Measurements from ENCODE around the gene STARD13. TPM values are rescaled to one million over a fixed set of nuclear protein-coding genes. Genes with fewer than 3 reads are reported as not detected.

The STARD13 gene
- total and polyA plus RNA-seq, 8 donors = 21.9 to 43.6 (median 24.6) TPM

DNA sequence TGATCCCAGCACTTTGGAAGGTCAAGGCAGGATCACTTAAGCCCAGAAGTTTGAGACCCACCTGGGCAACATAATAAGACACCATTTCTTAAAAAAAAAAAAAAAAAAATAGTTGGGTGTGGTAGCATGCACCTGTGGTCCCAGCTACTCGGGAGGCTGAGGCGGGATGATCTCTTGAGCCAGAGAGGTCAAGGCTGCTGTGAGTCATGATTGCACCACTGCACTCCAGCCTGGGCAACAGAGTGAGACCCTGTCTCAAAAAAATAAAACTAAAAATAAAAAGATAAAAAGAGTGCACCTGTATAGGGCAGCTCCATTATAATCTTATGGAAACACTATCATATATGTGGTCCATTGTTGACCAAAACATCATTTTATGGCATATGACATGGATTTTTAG is 25.5 kb upstream of the STARD13 start:
- Histone ChIP-seq H3K4me3 (no peak overlapping the region), H3K4me1 (peaks cover 0 to 5% of the 10 kb centered on the region in 2 donors), H3K27me3 (no peaks in the 10 kb centered on the region), H3K36me3 (no peaks in the 10 kb centered on the region), H3K9me3 (no peaks in the 10 kb centered on the region), H3K27ac (no peak overlapping the region)
- TF ChIP-seq, protein P1, sequence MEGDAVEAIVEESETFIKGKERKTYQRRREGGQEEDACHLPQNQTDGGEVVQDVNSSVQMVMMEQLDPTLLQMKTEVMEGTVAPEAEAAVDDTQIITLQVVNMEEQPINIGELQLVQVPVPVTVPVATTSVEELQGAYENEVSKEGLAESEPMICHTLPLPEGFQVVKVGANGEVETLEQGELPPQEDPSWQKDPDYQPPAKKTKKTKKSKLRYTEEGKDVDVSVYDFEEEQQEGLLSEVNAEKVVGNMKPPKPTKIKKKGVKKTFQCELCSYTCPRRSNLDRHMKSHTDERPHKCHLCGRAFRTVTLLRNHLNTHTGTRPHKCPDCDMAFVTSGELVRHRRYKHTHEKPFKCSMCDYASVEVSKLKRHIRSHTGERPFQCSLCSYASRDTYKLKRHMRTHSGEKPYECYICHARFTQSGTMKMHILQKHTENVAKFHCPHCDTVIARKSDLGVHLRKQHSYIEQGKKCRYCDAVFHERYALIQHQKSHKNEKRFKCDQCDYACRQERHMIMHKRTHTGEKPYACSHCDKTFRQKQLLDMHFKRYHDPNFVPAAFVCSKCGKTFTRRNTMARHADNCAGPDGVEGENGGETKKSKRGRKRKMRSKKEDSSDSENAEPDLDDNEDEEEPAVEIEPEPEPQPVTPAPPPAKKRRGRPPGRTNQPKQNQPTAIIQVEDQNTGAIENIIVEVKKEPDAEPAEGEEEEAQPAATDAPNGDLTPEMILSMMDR (IDR thresholded peaks at IDR 0.05) = no peak
- intact Hi-C loops (cut with DNase I) = no loop called here
- no peak for ATAC-seq
- no peak for DNase-seq

DNA sequence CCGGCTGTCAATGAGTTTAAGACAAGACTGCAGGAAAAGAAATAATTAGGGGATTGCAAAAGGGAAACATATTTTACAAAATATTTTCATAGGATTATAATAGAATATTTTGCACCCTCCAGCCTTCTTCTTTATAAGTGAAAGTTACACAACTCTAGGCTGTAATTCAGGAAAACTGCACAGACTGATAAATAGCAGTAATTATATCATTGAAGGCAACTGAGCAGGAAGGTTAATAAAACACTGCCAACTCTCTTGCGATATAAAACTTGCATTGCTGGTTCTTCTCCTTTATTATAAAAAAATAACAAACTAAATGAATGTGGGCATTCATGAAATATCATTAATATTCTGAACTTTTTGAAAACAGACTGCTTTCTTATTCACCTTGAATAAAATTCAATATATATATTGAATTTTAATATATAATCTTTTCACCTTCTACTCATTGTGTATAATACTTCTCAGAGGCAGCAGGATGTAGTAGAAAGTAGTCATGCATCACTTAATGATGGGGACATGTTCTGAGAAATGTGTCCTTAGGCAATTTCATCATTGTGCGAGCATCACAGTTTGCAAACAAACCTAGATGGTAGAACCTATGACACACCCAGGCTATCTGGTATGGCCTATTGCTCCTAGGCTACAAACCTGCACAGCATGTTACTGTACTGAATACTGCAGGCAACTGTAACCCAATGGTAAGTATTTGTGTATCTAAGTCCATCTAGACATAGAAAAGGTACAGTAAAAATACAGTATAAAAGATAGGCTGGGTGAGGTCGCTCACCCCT is 24.9 kb upstream of the STARD13 start:
- no peak for ATAC-seq
- H3K4me3 ChIP-seq = no peak overlapping the region

DNA sequence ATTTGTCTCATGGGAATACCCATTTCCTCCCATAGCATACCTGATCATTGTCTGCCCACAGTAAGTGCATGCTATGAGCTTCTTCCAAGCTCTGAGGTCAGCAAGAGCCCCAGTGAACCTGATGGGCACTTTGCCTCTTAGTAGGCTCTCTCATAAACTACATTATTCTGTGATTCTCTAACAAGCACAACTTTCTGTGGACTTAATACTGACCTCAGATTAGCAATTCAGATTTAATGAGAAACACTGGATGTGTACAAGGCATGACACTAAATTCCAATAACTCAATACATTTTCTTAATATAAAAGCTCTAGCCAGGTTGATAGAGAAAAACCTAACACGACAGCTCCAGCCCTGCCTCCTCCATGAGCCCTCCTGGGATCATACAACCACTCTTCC is 23.3 kb upstream of the STARD13 start:
- no peak for ATAC-seq
- H3K9me3 ChIP-seq = no peaks in the 10 kb centered on the region
- TF ChIP-seq, protein P1 (IDR thresholded peaks at IDR 0.05) = no peak
- no peak for DNase-seq
- no peaks in the 10 kb centered on the region for H3K27me3 ChIP-seq
- intact Hi-C loops (cut with DNase I) = no loop called here
- H3K27ac ChIP-seq = no peak overlapping the region
- H3K36me3 ChIP-seq = no peaks in the 10 kb centered on the region
- H3K4me1 ChIP-seq = peaks cover 0 to 5% of the 10 kb centered on the region in 2 donors
- H3K4me3 ChIP-seq = no peak overlapping the region

More for the DNA sequence above, 24.9 kb upstream of the STARD13 start:
- Histone ChIP-seq H3K27ac (no peak overlapping the region), H3K27me3 (no peaks in the 10 kb centered on the region), H3K36me3 (no peaks in the 10 kb centered on the region), H3K9me3 (no peaks in the 10 kb centered on the region), H3K4me1 (peaks cover 0 to 5% of the 10 kb centered on the region in 2 donors)
- no peak for DNase-seq
- intact Hi-C loops (cut with DNase I) = no loop called here
- TF ChIP-seq, protein P1 (IDR thresholded peaks at IDR 0.05) = no peak

DNA sequence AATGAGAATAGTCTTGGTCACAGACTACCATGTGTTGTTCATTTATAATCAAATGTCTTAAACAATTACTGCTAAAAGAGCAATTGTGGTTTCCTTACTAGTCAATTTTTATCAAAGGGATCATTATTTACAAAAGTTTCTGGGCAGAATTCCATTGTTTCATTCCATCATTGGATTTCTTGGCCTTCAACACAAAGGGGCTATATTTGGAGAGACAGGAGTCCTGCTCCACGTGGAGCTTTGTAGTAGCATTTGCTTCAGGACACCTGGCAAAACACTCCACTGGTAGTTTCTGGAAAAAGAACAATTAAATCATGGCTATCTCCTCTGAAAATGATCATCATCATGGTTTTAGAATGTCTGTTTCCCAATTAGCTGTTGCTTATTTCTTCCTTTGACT is 22.3 kb upstream of the STARD13 start:
- Histone ChIP-seq H3K27me3 (no peaks in the 10 kb centered on the region), H3K9me3 (no peaks in the 10 kb centered on the region), H3K36me3 (no peaks in the 10 kb centered on the region), H3K27ac (no peak overlapping the region), H3K4me3 (no peak overlapping the region), H3K4me1 (peaks cover 0 to 5% of the 10 kb centered on the region in 2 donors)
- DNase-seq = no peak
- ATAC-seq = no peak
- intact Hi-C loops (cut with DNase I) = no loop called here
- TF ChIP-seq, protein P1 (IDR thresholded peaks at IDR 0.05) = no peak

DNA sequence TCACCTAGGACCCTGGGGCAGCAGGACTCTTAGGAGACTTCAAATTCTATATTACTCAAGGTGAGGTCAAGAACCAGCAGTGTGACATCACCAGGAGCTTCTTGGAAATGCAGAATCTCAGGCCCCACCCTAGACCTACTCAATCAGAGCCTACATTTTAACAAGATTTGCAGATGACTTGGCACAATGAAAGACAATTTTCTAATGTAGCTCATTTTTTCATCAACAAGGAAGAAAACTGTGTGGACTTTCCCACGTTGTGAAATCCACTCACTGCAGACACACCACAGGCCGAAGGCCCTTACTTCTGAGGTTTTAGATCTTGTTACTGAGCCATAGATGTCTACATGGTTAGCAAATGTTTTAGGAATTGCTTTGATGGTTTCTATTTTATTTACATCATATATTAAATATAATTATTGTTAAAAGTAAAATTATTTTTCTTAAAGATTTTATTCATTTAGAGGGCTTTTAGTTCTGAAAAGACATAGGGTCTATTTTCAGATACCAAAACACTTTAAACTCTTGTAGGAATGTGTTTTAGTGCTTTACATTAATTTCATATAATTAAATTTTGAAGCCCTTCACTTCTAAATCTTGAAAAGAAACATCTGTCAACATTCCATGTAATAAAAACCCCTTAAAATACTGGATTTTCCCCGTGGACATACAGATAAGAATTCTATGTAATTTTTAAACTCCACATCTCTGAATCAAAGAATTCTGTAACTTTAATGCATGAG is 18.5 kb upstream of the STARD13 start:
- no peaks in the 10 kb centered on the region for H3K36me3 ChIP-seq
- no peaks in the 10 kb centered on the region for H3K4me1 ChIP-seq
- intact Hi-C loops (cut with DNase I) = no loop called here
- TF ChIP-seq, protein P1 (IDR thresholded peaks at IDR 0.05) = no peak
- DNase-seq (no peak), ATAC-seq (peak; percentile 27)
- H3K9me3 ChIP-seq = no peaks in the 10 kb centered on the region
- no peak overlapping the region for H3K4me3 ChIP-seq
- H3K27ac ChIP-seq = no peak overlapping the region
- H3K27me3 ChIP-seq = no peaks in the 10 kb centered on the region

All from left lung (tissue), 10 donors.